NCI-H526 (cell line): ENCODE measurements around the gene HOXD10.
A peak's percentile ranks its signal among the peaks of the same experiment; 100 is the strongest.

Source experiments
- DNase-seq, 2 experiments: peaks; one replicate each; lab custom pipeline; 2025; lab: John Stamatoyannopoulos, UW

HOXD10 gene

GRCh38 chr2:176082824-176083751 lies 33.5 kb upstream of the HOXD10 start:
- DNase-seq = no peak

- DNase-seq = no peak
Observed at GRCh38 chr2:176083796-176084261, 32.7 kb upstream of the HOXD10 start, which contains the start of gene EVX2. TSS of gene EVX2 (minus strand) at chr2:176083962. CDS start at chr2:176083776, 186 bp downstream.

GRCh38 chr2:176084611-176085119 lies 31.9 kb upstream of the HOXD10 start:
- peak in 1 of 2 experiments; percentile 51 for DNase-seq

- DNase-seq = peak in 1 of 2 experiments; percentile 79
Observed at GRCh38 chr2:176085120-176085788, 31.3 kb upstream of the HOXD10 start.

- DNase-seq = peak; percentile 58 to 88
Observed at GRCh38 chr2:176085861-176086771, 30.5 kb upstream of the HOXD10 start.

- no peak for DNase-seq
Observed at GRCh38 chr2:176087330-176088047, 29.1 kb upstream of the HOXD10 start.

GRCh38 chr2:176088048-176088936 lies 28.3 kb upstream of the HOXD10 start:
- DNase-seq = peak; percentile 48 to 87

GRCh38 chr2:176088937-176089842 lies 27.4 kb upstream of the HOXD10 start:
- no peak for DNase-seq

GRCh38 chr2:176089843-176090395 lies 26.7 kb upstream of the HOXD10 start:
- DNase-seq = no peak

GRCh38 chr2:176090862-176091261 lies 25.7 kb upstream of the HOXD10 start:
- DNase-seq = no peak

GRCh38 chr2:176091329-176092258 lies 25.0 kb upstream of the HOXD10 start:
- DNase-seq = no peak

- peak; percentile 50 to 84 for DNase-seq
Observed at GRCh38 chr2:176092270-176093144, 24.1 kb upstream of the HOXD10 start, which contains the start of gene HOXD13. TSS of gene HOXD13 (plus strand) at chr2:176092721. CDS start at chr2:176092891, 170 bp downstream.

- peak in 1 of 2 experiments; percentile 46 for DNase-seq
Observed at GRCh38 chr2:176093145-176093897, 23.3 kb upstream of the HOXD10 start.

- DNase-seq = no peak
Observed at GRCh38 chr2:176093898-176094249, 22.7 kb upstream of the HOXD10 start.

- no peak for DNase-seq
Observed at GRCh38 chr2:176094349-176094748, 22.2 kb upstream of the HOXD10 start.
